A673 (cell line): Measurements from ENCODE around the gene ATP6V0C. TPM values are rescaled to one million over a fixed set of nuclear protein-coding genes. Genes with fewer than 3 reads are reported as not detected.

ENCODE experiments used
- BruUV-seq: library from RNA; stranded (reverse); fragments of 400-500 nt; replicated peaks from 2 replicates; lab custom pipeline; 2021; lab: Mats Ljungman, UMichigan
- CTCF ChIA-PET: fragments of 300-600 bp; sonication (Branson Sonifier 250); formaldehyde crosslinking; loops from one replicate; lab custom pipeline; 2022; ENCODE audit warnings: antibody characterized with exemption; lab: Charles Lee
- POLR2A ChIA-PET: fragments of 300-600 bp; sonication (Branson Sonifier 250); formaldehyde crosslinking; loops from one replicate; lab custom pipeline; 2022; ENCODE audit warnings: antibody characterized with exemption; ENCODE audit not compliant: low non-redundant PET; lab: Charles Lee
- DNase-seq: peaks from one replicate; pipeline ENCODE4 v3.0.0-alpha.2; 2015; ENCODE audit warnings: low spot score
- H3K27ac ChIP-seq: fragments of 200-600 bp; sonication (generic); 2 replicates; pipeline ENCODE4 v1.5.1; 2016; ENCODE audit warnings: mixed run types, low read depth, mild to moderate bottlenecking, mixed read lengths, antibody characterized with exemption, low read length; ENCODE audit not compliant: poor library complexity, severe bottlenecking
- H3K27me3 ChIP-seq: fragments of 200-600 bp; sonication (generic); replicated peaks from 2 replicates; pipeline ENCODE4 v1.6.1; 2017; ENCODE audit warnings: mixed run types, low read depth, mild to moderate bottlenecking, mixed read lengths, antibody characterized with exemption, low read length; ENCODE audit not compliant: insufficient read depth, poor library complexity
- H3K36me3 ChIP-seq: fragments of 200-600 bp; sonication (generic); 2 replicates; pipeline ENCODE4 v1.6.1; 2016; ENCODE audit warnings: mixed run types, mild to moderate bottlenecking, mixed read lengths, antibody characterized with exemption, low read length; ENCODE audit not compliant: insufficient read depth, poor library complexity, severe bottlenecking
- H3K4me1 ChIP-seq: fragments of 200-600 bp; sonication (generic); 2 replicates; pipeline ENCODE4 v1.6.1; 2017; ENCODE audit warnings: mixed run types, mild to moderate bottlenecking, mixed read lengths, antibody characterized with exemption, low read length; ENCODE audit not compliant: insufficient read depth, poor library complexity, severe bottlenecking
- H3K4me3 ChIP-seq: fragments of 200-600 bp; sonication (generic); 2 replicates; pipeline ENCODE4 v1.5.1; 2016; ENCODE audit warnings: low read depth, mixed run types, mild to moderate bottlenecking, mixed read lengths, low read length; ENCODE audit not compliant: poor library complexity, severe bottlenecking
- H3K9me3 ChIP-seq: fragments of 200-600 bp; sonication (generic); 2 replicates; pipeline ENCODE4 v1.6.1; 2016; ENCODE audit warnings: mixed run types, low read depth, mild to moderate bottlenecking, mixed read lengths, antibody characterized with exemption, low read length; ENCODE audit not compliant: poor library complexity, severe bottlenecking
- CTCF ChIP-seq: fragments of 300-800, 200-600 bp; sonication (generic); conservative IDR thresholded peaks from 2 replicates; pipeline ENCODE4 v1.5.1; 2017; ENCODE audit warnings: low read depth, mild to moderate bottlenecking, antibody characterized with exemption, low read length, moderate library complexity, mixed read lengths
- EZH2 ChIP-seq: fragments of 200-600 bp; sonication (generic); IDR thresholded peaks from 2 replicates; pipeline ENCODE4 v1.6.1; 2017; ENCODE audit warnings: borderline replicate concordance, low read depth, mild to moderate bottlenecking, mixed read lengths, antibody characterized with exemption, low read length; ENCODE audit not compliant: poor library complexity, severe bottlenecking
- intact Hi-C: fragments of 100-400 bp; cut with micrococcal nuclease; formaldehyde crosslinking; loops from one replicate; pipeline ENCODE4 v1.10.0; 2022; ENCODE audit not compliant: unreplicated experiment
- total RNA-seq: library from RNA; stranded (reverse); gene quantifications from 2 replicates; pipeline ENCODE4 v1.2.3, GENCODE V29; 2021

Gene ATP6V0C
- total RNA-seq, 1 experiment from 2014 or later, result 252 TPM

GRCh38 chr16:2514333-2515179 is 804 bp downstream of the ATP6V0C start:
- DNase-seq, result no peak
- Histone ChIP-seq H3K27me3 (no peaks in the 10 kb centered on the region), H3K4me3 (peak overlapping the region; percentile 99), H3K9me3 (no peaks in the 10 kb centered on the region), H3K4me1 (peaks cover 15% of the 10 kb centered on the region), H3K27ac (peak overlapping the region; percentile 100), H3K36me3 (peaks cover 1% of the 10 kb centered on the region)
- TF ChIP-seq CTCF (no peak), EZH2 (no peak)
- ChIA-PET CTCF (interaction anchor here (0.5 kb wide), 1 partner anchor 289 kb away, joined by 4 read pairs; no protein-coding TSS in a partner anchor), POLR2A (interaction anchor here (0.6 kb wide), 1 partner anchor 23 kb away, joined by 3 read pairs; the partner anchor contains the start of gene PDPK1)
- no TSS peak for BruUV-seq
- intact Hi-C loops, result no loop called here

- TSS peak; percentile 27 for BruUV-seq
- peaks cover 15% of the 10 kb centered on the region for H3K4me1 ChIP-seq
- H3K27me3 ChIP-seq, result no peaks in the 10 kb centered on the region
- TF ChIP-seq CTCF (no peak), EZH2 (no peak)
- peaks cover 3% of the 10 kb centered on the region for H3K36me3 ChIP-seq
- no peaks in the 10 kb centered on the region for H3K9me3 ChIP-seq
- ChIA-PET CTCF (no interaction called here), POLR2A (interaction anchor here (0.6 to 0.7 kb wide), 2 partner anchors 23 to 31 kb away, joined by 3 to 13 read pairs; partner anchors contain the start of gene PDPK1)
- DNase-seq, result no peak
- intact Hi-C loops, result no loop called here
- H3K4me3 ChIP-seq, result peak overlapping the region; percentile 99
- H3K27ac ChIP-seq, result peak overlapping the region; percentile 100
Measured at GRCh38 chr16:2515180-2515851, 1.6 kb downstream of the ATP6V0C start.

- DNase-seq, result no peak
- ChIA-PET CTCF (no interaction called here), POLR2A (no interaction called here)
- TF ChIP-seq EZH2, result no peak
- TF ChIP-seq CTCF, result no peak
- H3K9me3 ChIP-seq, result no peaks in the 10 kb centered on the region
- intact Hi-C loops, result no loop called here
- BruUV-seq, result no TSS peak
- peak overlapping the region; percentile 18 for H3K27ac ChIP-seq
- H3K4me1 ChIP-seq, result peaks cover 23% of the 10 kb centered on the region
- peaks cover 3% of the 10 kb centered on the region for H3K36me3 ChIP-seq
- no peaks in the 10 kb centered on the region for H3K27me3 ChIP-seq
- no peak overlapping the region for H3K4me3 ChIP-seq
Measured at GRCh38 chr16:2516391-2517240, 2.9 kb downstream of the ATP6V0C start.
